Measurements from ENCODE around the gene BBS7. TPM values are rescaled to one million over a fixed set of nuclear protein-coding genes. Genes with fewer than 3 reads are reported as not detected.

Gene BBS7
- total and polyA plus RNA-seq, 2 donors (not counting 1 experiment from before 2014, with no cell fraction given), result 22.5 to 22.7 TPM

- H2AFZ ChIP-seq (ENCODE audit: low read length), result no peak overlapping the region
- H3K4me1 ChIP-seq (ENCODE audit: control insufficient read depth, extremely low read depth, insufficient read depth, low read length), result no peaks in the 10 kb centered on the region
- H3K9me3 ChIP-seq (ENCODE audit: control insufficient read depth, insufficient read depth, low read depth, low read length), result no peaks in the 10 kb centered on the region
- H4K20me1 ChIP-seq (ENCODE audit: control insufficient read depth, extremely low read depth, insufficient read depth, low read length), result no peaks in the 10 kb centered on the region
- no peak overlapping the region for H3K4me2 ChIP-seq (ENCODE audit: extremely low read depth, insufficient read depth, low read length)
- H3K9ac ChIP-seq (ENCODE audit: insufficient read depth, low read length), result no peak overlapping the region
- peaks cover 3% of the 10 kb centered on the region for H3K36me3 ChIP-seq (ENCODE audit: control insufficient read depth, insufficient read depth, low read length)
- no peak overlapping the region for H3K27ac ChIP-seq (ENCODE audit: insufficient read depth, low read length)
- H3K27me3 ChIP-seq (ENCODE audit: control insufficient read depth, insufficient read depth, low read length), result no peaks in the 10 kb centered on the region
- DNase-seq (ENCODE audit: low read depth in 2 of 2), result no peak
- H3K4me3 ChIP-seq (replicated peaks in 1 of 4; ENCODE audit: control extremely low read depth in 1 of 4, insufficient read depth in 1 of 4, low read depth in 3 of 4, low read length in 4 of 4), result no peak overlapping the region
- TF ChIP-seq EZH2 (IDR thresholded peaks at IDR 0.05; ENCODE audit: low read length, missing control alignments) (no peak), CTCF (conservative IDR thresholded peaks at IDR 0.05 in 1 of 2, IDR thresholded peaks at IDR 0.05 in 1 of 2; ENCODE audit: low read depth in 1 of 2, low read length in 2 of 2) (no peak)
- no peaks in the 10 kb centered on the region for H3K79me2 ChIP-seq (ENCODE audit: control insufficient read depth, insufficient read depth, low read length)
These were observed 10.2 kb downstream of the BBS7 start for GRCh38 chr4:121860121-121860520.

- Histone ChIP-seq H3K27ac (ENCODE audit: insufficient read depth, low read length) (no peak overlapping the region), H3K9ac (ENCODE audit: insufficient read depth, low read length) (no peak overlapping the region), H3K27me3 (ENCODE audit: control insufficient read depth, insufficient read depth, low read length) (no peaks in the 10 kb centered on the region), H3K4me1 (ENCODE audit: control insufficient read depth, extremely low read depth, insufficient read depth, low read length) (no peaks in the 10 kb centered on the region), H3K36me3 (ENCODE audit: control insufficient read depth, insufficient read depth, low read length) (peaks cover 6% of the 10 kb centered on the region), H3K9me3 (ENCODE audit: control insufficient read depth, insufficient read depth, low read depth, low read length) (no peaks in the 10 kb centered on the region), H2AFZ (ENCODE audit: low read length) (no peak overlapping the region), H4K20me1 (ENCODE audit: control insufficient read depth, extremely low read depth, insufficient read depth, low read length) (no peaks in the 10 kb centered on the region), H3K4me2 (ENCODE audit: extremely low read depth, insufficient read depth, low read length) (no peak overlapping the region), H3K79me2 (ENCODE audit: control insufficient read depth, insufficient read depth, low read length) (no peaks in the 10 kb centered on the region), H3K4me3 (replicated peaks in 1 of 4; ENCODE audit: control extremely low read depth in 1 of 4, insufficient read depth in 1 of 4, low read depth in 3 of 4, low read length in 4 of 4) (no peak overlapping the region)
- no peak for DNase-seq (ENCODE audit: low read depth in 2 of 2)
- no peak for TF ChIP-seq EZH2 (IDR thresholded peaks at IDR 0.05; ENCODE audit: low read length, missing control alignments)
- TF ChIP-seq CTCF (conservative IDR thresholded peaks at IDR 0.05 in 1 of 2, IDR thresholded peaks at IDR 0.05 in 1 of 2; ENCODE audit: low read depth in 1 of 2, low read length in 2 of 2), result no peak
These were observed 18.9 kb downstream of the BBS7 start for GRCh38 chr4:121851354-121851753.

- Histone ChIP-seq H3K36me3 (ENCODE audit: control insufficient read depth, insufficient read depth, low read length) (peaks cover 6% of the 10 kb centered on the region), H3K9ac (ENCODE audit: insufficient read depth, low read length) (no peak overlapping the region), H3K27ac (ENCODE audit: insufficient read depth, low read length) (no peak overlapping the region)
These were observed 23.6 kb downstream of the BBS7 start for GRCh38 chr4:121846662-121847061.

More at GRCh38 chr4:121846662-121847061, 23.6 kb downstream of the BBS7 start:
- Histone ChIP-seq H3K79me2 (ENCODE audit: control insufficient read depth, insufficient read depth, low read length) (no peaks in the 10 kb centered on the region), H3K4me3 (replicated peaks in 1 of 4; ENCODE audit: control extremely low read depth in 1 of 4, insufficient read depth in 1 of 4, low read depth in 3 of 4, low read length in 4 of 4) (no peak overlapping the region), H4K20me1 (ENCODE audit: control insufficient read depth, extremely low read depth, insufficient read depth, low read length) (no peaks in the 10 kb centered on the region), H3K4me1 (ENCODE audit: control insufficient read depth, extremely low read depth, insufficient read depth, low read length) (no peaks in the 10 kb centered on the region), H3K27me3 (ENCODE audit: control insufficient read depth, insufficient read depth, low read length) (no peaks in the 10 kb centered on the region), H3K4me2 (ENCODE audit: extremely low read depth, insufficient read depth, low read length) (no peak overlapping the region), H2AFZ (ENCODE audit: low read length) (no peak overlapping the region), H3K9me3 (ENCODE audit: control insufficient read depth, insufficient read depth, low read depth, low read length) (no peaks in the 10 kb centered on the region)
- TF ChIP-seq CTCF (conservative IDR thresholded peaks at IDR 0.05 in 1 of 2, IDR thresholded peaks at IDR 0.05 in 1 of 2; ENCODE audit: low read depth in 1 of 2, low read length in 2 of 2) (no peak), EZH2 (IDR thresholded peaks at IDR 0.05; ENCODE audit: low read length, missing control alignments) (no peak)
- no peak for DNase-seq (ENCODE audit: low read depth in 2 of 2)
